NK-92 (cell line): ENCODE results near the gene THRB.
"Not testable (repeated sequence)": the region's sequence is repeated elsewhere in the genome, so short reads cannot be mapped to it uniquely, and the experiment has no call there.

Source experiments
- DNase-seq: peaks from one replicate; lab custom pipeline; 2025; ENCODE audit not compliant: unreplicated experiment; lab: John Stamatoyannopoulos, UW

Gene THRB

GRCh38 chr3:24410860-24411259, 83.8 kb downstream of the THRB start:
- DNase-seq = no peak

GRCh38 chr3:24407980-24408680, 86.5 kb downstream of the THRB start:
- no peak for DNase-seq

- DNase-seq = no peak
Observed at GRCh38 chr3:24406900-24407299, 87.8 kb downstream of the THRB start.

GRCh38 chr3:24405057-24405456, 89.6 kb downstream of the THRB start:
- DNase-seq = no peak

- DNase-seq = no peak
Observed at GRCh38 chr3:24401811-24402185, 92.9 kb downstream of the THRB start.

GRCh38 chr3:24401090-24401810, 93.4 kb downstream of the THRB start:
- DNase-seq = no peak

- no peak for DNase-seq
Observed at GRCh38 chr3:24400450-24400849, 94.2 kb downstream of the THRB start.

GRCh38 chr3:24400015-24400414, 94.6 kb downstream of the THRB start:
- no peak for DNase-seq

GRCh38 chr3:24399614-24400013, 95.0 kb downstream of the THRB start:
- DNase-seq = no peak

GRCh38 chr3:24398712-24399111, 95.9 kb downstream of the THRB start:
- not testable (repeated sequence) for DNase-seq

GRCh38 chr3:24396338-24396737, 98.3 kb downstream of the THRB start:
- no peak for DNase-seq

GRCh38 chr3:24394754-24395153, 99.9 kb downstream of the THRB start:
- no peak for DNase-seq

GRCh38 chr3:24393316-24393715, 101.3 kb downstream of the THRB start:
- no peak for DNase-seq

GRCh38 chr3:24390169-24391130, 104.2 kb downstream of the THRB start:
- no peak for DNase-seq

GRCh38 chr3:24389108-24390090, 105.3 kb downstream of the THRB start:
- DNase-seq = no peak

- no peak for DNase-seq
Observed at GRCh38 chr3:24388611-24389010, 106.0 kb downstream of the THRB start.

- no peak for DNase-seq
Observed at GRCh38 chr3:24388159-24388558, 106.5 kb downstream of the THRB start.

GRCh38 chr3:24387493-24387892, 107.2 kb downstream of the THRB start:
- no peak for DNase-seq

GRCh38 chr3:24387000-24387399, 107.7 kb downstream of the THRB start:
- no peak for DNase-seq

GRCh38 chr3:24386458-24386857, 108.2 kb downstream of the THRB start:
- no peak for DNase-seq
